HG03103 (cell line): Measurements from ENCODE around the gene GSTM2.
"Not testable (repeated sequence)": the region's sequence is repeated elsewhere in the genome, so short reads cannot be mapped to it uniquely, and the experiment has no call there.

ENCODE experiments used
- ATAC-seq: cut with Tn5 transposase; IDR thresholded peaks from one replicate; pipeline ENCODE4 v1.9.1; 2021; ENCODE audit warnings: low read depth; ENCODE audit not compliant: unreplicated experiment

GSTM2 gene

DNA sequence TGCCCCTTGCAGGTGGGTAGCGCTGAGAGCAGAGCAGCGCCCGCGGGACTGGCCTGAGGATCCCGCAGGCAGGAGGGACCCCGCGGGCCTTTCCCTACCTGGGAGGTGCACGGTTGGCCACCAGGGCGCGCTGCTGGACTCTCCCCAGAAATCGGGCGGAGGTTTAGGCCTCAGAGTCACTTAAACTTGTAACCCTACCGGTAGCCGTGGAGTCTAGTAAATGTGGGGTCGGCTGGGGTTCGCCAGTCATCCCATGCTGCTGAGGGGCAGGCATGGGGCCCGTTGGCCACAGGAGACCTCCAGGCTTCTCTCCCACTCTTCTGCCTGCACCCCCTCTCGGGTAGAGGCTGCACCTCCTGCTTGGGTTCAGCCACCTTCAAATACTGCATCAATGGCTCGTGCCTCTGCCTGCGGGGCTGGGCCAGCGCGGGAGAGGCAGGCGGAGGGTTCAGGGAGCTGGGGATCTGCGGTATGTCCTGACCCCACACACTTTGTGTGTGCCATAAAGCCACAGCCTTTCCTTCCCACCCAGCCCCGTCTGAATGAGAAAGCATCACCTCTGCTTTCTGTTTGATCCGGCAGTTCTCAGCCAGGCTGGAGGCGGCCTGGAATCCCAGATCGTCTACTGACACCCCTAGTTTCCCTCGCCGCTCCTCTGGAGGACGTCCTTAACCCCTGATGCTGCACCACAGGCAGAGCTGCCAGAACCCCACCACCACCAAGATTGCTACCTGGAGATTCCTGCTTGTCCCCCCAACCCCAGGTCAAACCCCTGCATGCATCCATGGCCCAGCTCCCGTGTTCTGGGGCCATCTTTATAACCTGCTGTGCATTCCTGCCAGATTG lies 24.2 kb upstream of the GSTM2 start:
- ATAC-seq = peak; percentile 69

DNA sequence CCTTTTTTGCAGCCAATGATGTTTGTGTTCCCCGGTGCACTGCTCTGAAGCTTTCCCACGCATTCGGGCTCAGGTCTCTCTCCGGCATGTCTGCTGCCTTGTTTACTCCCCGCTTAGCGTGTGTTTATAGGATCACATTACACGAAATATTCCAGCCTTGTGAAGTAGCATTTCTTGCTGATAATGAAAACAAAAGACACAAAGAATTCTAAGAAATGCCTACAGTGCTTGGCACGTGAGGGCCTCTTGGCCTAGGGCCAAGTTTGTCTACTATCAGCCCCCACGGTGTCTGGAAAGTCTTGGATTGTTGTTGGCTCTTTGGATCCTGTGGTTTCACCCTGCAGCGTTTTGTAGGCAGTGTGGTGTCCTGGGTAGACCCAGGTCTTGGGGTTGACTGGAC lies 23.2 kb upstream of the GSTM2 start:
- ATAC-seq = no peak

DNA sequence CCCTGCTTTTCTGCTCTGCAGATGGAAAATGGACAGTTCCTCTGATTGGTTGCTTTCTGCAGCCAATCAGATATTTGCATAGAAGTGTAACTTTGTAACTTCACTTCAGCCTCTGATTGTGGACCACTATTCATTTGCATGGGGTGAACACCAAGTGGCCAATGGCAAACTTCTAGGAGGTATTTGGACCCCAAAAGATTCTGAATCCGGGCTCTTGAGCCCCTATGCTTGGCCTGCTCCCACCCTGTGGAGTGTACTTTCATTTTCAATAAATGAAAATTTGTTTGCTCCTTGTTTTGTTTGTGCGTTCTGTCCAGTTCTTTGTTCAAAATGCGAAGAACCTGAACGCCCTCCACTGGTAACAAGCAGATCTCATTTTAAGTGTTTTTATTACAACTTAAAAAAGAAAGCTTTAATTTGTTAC lies 18.4 kb upstream of the GSTM2 start:
- ATAC-seq = no peak

DNA sequence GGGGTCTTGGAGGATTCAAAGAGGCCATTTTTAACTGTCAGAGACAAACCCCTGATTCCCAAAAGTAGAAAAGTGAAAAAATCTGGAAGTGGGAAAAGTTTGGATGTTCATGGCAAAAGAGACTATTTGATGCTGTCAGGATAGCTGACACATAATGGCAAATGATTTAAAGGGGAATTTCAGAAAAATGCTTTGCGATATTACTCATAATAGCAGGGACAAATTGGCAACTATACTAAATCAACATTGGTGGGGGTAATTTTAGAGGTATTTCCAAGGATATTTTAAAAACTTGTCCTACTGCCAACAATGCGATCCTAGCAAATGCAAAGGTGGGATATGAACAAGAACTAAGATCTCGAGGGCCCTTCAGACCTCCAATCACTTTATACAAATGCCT lies 17.2 kb upstream of the GSTM2 start:
- no peak for ATAC-seq

DNA sequence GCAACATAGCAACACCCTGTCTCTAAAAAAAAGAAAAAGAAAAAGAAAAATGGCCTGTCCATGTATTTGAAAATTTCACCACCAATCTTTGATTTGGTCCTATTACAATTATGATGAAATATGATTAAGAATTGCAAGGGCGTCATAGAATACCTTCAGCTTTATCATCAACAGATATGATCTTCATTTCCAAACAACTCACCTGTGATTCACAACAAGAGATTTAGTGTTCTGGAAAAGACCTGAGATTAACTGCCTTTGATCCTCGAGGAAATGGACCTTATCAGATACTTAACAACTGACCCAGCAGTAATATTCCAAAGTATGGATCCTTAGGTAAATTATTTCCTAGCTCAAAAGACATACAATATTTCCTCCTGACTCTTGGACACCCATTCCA lies 15.5 kb upstream of the GSTM2 start:
- no peak for ATAC-seq

DNA sequence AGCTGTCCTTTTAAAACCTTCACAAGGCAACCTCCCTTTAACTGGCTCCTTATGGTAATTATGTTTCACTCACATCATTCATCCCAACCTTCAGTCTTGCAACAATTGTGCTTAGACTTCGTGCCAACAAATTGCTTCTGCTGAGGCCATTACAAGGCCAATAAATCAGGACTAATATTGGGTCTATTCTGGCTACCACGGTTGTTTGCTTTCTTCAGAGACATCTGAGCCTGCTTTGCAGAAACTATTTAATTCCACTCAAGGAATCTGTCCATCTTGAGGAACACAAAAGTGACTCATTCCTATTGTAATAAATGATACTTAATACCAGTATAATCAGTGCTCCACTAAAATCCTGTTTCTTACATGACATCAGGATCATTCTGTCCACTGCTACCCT lies 14.6 kb upstream of the GSTM2 start:
- no peak for ATAC-seq

DNA sequence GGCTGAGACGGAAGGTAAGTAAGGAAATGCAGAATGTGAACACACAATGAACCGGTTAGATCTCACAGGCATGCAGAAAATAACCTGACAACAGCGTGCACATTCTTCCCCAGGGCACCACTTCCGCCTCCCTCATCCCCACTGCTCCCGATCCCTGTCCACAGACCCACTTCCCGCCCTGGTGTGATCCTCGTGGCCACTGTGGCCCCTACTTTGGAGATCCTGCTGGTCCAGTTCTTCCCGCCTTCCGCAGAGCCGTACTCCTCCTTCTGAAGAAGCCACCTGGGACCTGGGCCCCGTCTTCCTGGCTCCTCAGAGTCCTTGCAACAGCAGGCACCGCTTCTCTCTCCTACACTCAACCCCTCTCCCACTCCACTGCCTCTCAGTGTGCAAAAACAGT lies 13.3 kb upstream of the GSTM2 start:
- no peak for ATAC-seq

DNA sequence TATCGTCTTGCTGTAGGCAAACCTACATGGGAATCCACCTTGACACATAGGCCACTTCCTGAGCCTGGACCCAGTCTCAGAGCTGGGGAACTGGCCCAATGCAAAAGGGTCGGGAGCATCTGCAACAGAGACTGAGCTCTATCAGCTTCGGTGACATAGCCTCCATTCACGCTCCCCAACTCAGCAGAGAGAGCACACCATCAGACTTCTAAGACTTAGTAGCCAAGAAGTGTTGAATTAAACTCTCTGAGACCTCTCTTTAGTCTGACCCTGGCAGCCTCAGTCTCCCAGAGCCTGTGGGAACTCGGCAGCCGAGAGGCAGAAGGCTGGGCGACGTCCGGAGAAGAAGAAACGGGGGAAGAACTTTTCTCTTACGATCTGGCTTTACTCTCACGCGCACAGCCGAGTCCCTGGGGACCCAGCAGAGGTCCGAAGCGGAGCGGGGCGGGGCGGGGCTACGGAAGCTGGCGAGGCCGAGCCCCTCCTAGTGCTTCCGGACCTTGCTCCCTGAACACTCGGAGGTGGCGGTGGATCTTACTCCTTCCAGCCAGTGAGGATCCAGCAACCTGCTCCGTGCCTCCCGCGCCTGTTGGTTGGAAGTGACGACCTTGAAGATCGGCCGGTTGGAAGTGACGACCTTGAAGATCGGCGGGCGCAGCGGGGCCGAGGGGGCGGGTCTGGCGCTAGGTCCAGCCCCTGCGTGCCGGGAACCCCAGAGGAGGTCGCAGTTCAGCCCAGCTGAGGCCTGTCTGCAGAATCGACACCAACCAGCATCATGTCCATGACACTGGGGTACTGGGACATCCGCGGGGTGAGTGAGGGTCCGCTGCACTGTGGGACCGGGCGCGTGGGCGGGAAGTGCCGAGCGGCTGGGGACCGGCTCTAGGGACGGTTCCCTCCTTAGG lies 12.0 kb upstream of the GSTM2 start, which contains the start of gene GSTM4:
Gene GSTM4, plus strand, starts transcription at position 485 of the 905 bp plus-strand sequence. Its CDS starts 291 bp downstream, at position 776.
- ATAC-seq = peak; percentile 74

DNA sequence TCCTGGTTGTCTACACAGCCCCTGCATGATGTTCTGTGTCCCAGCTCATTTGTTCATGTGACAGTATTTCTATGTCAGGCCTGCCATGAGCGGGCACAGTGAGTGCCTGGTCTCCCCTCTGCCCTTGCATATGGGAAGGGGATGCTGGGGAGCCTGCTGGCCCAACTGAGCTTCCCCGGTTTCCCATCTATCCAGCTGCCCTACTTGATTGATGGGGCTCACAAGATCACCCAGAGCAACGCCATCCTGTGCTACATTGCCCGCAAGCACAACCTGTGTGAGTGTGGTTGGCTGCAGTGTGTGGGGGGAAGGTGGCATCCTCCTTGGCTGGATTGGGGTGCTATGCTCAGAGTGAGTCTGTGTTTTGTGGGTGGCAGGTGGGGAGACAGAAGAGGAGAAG lies 10.5 kb upstream of the GSTM2 start:
- no peak for ATAC-seq

DNA sequence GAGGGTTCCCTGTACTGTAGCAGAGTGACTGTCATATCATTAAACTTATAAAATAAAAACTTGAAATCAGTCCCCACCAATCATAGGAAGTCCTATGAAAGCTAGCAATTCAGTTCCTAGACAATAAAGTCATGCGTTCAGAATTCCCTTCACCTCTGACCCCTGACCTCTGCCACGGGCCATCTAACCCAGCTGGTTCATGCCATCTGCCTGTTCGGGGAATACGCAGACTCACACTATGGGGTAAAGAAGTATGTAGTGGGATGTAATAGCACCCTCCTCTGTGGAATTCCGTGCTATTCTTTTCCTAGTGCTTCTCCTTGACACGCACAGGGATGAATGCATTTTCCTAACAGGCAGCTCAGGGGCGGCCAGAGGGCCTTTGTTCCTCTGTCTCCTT lies 9.9 kb upstream of the GSTM2 start:
- no peak for ATAC-seq

DNA sequence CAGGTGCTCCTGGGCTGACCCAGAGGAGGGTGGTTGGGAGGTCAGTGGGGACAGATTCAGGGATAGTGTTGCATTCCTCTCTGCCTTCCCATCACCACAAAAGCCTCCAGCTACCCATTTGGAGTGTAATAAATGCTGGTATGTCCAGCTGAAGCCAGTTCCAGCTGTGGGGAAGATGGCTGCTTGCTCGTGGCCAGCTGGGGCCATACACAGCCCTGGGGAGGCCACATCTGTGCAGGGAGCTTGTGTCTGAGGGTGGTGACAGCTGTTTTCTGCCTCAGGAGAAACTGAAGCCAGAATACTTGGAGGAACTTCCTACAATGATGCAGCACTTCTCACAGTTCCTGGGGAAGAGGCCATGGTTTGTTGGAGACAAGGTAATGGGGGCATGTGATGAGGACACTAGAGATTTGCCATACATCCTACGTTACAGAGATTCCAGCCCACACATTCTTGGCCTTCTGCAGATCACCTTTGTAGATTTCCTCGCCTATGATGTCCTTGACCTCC lies 9.3 kb upstream of the GSTM2 start:
- no peak for ATAC-seq

DNA sequence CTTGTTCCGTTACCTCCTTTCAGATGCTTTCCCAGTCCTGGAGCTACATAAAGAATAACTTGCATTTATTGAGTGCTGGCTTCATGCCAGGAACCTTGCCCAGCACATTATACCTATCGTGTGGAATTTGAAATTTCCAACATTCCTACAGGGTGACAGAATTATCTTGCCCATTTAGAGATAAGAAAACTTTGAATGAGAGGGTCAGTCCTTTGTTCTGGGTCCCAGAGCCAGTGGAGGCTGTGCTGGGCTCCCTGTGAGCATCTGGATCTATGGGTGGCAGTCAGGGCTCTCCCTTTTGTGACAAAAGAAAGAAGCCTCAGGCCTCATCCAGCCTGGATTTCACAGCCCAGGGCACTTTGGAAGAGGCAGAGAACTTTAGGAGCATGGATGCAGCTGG lies 8.7 kb upstream of the GSTM2 start:
- ATAC-seq = no peak

DNA sequence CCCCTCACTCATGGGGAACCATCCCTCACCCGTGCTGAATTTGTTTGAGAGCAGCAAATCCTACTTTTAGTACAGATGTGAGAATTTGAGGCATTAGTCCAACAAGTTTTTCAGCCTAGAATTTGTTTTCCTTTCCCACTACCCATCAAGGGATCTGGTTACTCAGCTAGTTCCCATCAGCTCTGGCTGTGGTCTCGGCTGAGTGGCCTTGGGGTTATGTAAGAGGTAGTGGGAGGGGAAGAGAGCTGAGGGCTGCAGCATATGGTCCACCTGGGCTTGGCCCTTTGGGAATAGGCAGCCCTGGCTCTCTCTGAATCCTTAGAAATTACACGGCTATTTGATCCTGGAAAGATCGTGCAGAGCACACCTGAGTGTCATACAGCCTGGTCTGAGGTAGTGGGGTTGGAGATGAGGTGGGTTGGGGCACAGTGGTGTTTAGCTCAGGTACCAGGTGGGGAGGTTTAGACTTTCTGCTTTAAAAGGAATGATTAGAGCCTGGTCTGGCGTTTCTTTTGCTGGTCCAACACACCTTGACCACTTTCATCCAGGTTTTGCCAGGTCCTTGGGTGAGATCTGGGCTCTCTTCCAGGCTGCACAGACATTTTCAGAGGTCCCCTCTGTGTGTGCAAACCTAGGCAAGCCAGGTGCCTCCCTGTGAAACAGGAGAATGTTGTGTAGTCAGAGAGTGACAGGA lies 7.7 kb upstream of the GSTM2 start:
- no peak for ATAC-seq

DNA sequence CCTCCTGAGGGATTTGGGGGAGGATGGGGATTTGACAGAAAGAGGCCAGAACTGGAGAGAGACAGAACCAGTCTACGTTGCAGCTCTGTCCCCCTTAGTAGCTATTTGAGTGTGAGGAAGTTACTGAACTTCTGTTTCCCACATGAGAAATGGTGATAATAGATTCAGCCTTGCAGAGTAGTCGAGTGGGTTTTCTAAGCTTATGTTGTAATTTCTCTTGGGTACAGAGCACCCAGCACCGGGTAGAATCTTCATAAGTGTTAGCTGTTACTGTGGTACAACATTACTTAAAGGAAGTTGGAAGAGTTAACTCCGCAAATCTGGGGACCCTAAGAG lies 7.2 kb upstream of the GSTM2 start:
- ATAC-seq = not testable (repeated sequence)

DNA sequence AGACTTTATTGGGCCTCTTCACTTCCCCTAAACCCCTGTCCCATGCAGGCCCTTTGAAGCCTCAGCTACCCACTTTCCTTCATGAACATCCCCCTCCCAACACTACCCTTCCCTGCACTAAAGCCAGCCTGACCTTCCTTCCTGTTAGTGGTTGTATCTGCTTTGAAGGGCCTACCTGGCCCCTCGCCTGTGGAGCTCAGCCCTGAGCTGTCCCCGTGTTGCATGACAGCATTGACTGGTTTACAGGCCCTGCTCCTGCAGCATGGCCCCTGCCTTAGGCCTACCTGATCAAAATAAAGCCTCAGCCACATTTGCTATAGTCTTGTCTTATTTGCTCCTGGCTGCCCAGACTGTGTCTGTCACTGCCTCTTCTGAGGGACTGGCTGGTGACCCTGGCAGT lies 6.5 kb upstream of the GSTM2 start:
- ATAC-seq = no peak

DNA sequence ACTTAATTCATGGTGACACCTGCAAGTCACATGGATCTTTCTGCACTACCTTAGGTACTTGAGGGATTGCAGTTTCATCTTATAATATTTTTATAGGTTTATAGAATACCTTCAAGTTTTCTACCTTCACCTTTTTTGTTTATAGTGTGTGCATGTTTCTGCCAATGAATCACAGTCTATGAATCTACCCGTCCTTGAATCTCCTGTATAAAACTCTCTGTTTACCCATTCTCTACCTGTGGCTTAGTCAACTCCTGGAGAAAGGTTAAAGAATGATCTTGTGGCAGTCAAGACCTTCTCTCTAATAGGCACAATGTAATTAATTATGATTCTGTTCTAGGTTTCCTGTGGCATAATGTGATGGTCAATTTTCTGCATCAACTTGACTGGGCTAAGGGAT lies 3.2 kb upstream of the GSTM2 start:
- no peak for ATAC-seq

DNA sequence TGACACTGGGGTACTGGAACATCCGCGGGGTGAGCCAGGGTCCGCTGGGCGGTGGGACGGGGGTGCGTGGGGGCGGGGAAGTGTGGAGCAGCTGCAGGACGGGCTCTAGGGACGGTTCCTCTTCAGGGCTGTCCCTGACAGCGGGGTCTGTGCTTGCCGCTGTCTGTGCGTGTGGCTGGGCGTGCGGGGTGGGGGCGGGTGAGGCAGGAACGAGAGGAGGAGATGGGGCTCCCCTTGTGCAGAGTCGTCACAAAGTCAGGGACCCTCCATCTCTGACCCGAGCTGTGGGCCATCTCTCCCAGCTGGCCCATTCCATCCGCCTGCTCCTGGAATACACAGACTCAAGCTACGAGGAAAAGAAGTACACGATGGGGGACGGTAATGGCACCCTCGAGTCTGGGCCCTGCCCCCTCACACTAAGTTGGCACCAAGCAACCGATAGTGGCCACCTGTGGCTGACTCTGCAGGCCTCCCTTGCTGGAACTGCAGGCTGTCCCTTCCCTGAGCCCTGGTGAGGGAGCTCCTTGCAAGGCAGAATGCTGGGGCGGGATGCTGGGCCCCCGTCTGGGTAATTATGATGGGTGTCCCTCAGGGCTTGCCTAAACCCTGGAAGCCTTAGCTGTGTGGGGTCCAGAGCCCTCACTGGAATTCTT lies 392 bp downstream of the GSTM2 start:
- ATAC-seq = no peak

DNA sequence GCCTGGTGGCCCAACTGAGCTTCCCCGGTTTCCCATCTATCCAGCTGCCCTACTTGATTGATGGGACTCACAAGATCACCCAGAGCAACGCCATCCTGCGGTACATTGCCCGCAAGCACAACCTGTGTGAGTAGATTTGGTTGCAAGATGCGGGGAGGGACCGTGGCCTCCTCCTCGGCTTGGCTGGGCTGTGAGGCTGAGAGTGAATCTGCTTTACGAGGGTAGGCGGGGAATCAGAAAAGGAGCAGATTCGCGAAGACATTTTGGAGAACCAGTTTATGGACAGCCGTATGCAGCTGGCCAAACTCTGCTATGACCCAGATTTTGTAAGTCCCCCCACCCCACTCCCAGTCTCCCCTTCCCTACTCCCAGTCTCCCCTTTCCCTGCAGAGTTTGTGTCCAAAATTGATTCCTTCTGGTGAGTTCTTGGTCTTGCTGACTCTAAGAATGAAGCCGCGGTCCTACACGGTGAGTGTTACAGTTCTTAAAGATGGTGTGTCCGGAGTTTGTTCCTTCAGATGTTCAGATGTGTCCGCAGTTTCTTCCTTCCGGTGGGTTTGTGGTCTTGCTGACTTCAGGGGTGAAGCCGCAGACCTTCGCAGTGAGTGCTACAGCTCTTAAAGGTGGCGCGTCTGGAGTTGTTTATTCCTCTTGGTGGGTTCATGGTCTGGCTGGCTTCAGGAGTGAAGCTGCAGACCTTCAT lies 1.5 kb downstream of the GSTM2 start:
- no peak for ATAC-seq

DNA sequence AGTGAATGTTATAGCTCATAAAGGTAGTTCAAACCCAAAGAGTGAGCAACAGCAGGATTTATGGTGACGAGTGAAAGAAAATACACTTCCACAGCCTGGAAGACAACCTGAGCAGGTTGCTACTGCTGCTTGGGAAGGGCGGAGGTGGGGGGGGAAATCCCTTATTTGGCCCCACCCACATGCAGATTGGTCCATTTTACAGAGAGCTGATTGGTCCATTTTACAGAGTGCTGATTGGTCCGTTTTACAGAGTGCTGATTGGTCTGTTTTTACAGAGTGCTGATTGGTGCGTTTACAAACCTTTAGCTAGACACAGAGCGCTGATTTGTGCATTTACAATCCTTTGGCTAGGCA lies 2.1 kb downstream of the GSTM2 start:
- ATAC-seq = not testable (repeated sequence)

DNA sequence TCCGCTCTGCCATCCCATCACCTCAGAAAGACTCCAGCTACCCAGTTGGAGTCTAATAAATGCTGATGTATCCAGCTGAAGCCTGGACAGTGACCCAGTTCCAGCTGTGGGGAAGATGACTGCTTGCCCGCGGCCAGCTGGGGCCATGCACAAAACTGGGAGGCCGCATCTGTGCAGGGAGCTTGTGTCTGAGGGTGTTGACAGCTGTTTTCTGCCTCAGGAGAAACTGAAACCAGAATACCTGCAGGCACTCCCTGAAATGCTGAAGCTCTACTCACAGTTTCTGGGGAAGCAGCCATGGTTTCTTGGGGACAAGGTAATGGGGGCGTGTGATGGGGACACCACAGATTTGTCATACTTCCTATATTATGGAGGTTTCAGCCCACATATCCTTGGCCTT lies 3.2 kb downstream of the GSTM2 start:
- ATAC-seq = no peak
